ENCODE data around the gene C16orf74.

DNA sequence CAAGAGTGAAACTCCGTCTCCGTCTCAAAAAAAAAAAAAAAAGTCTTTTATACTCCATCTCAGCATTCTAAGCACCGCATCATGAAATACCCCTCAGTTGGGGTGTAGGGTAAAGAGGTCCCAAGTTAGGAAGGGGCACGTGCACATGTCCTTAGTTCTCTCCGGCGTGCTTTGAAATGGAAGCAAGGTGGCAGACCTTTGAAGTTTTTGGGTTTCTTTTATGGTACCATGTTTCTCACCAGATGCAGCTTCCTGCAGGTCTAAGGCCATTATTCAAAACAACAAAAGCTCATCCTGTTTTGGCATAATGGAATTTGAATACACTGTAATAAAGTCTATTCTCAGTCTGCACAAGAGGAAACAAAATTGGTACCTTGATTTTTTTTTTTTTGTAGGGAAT lies 38.9 kb upstream of the C16orf74 start:
- TF ChIP-seq POLR2A (IDR thresholded peaks at IDR 0.05) (no peak), CTCF (IDR thresholded peaks at IDR 0.05 in 4 of 5, conservative IDR thresholded peaks at IDR 0.05 in 1 of 5) (no peak)

Measured in gastrocnemius medialis (tissue), 4 donors.